Stimulated activated CD4-positive, alpha-beta T cell treated with anti-CD3 and anti-CD28 coated beads, TNF-alpha, amount 100 ng/mL, for 48 hours (primary cell): Measurements from ENCODE around the gene MISP.
A peak's percentile ranks its signal among the peaks of the same experiment; 100 is the strongest.
"Not testable (repeated sequence)": the region's sequence is repeated elsewhere in the genome, so short reads cannot be mapped to it uniquely, and the experiment has no call there.

Source experiments
- DNase-seq, 3 donors: peaks; one replicate each; pipeline ENCODE4 v3.0.0-alpha.2; 2020; ENCODE audit warnings: low read depth in 3 of 3

Gene MISP, protein sequence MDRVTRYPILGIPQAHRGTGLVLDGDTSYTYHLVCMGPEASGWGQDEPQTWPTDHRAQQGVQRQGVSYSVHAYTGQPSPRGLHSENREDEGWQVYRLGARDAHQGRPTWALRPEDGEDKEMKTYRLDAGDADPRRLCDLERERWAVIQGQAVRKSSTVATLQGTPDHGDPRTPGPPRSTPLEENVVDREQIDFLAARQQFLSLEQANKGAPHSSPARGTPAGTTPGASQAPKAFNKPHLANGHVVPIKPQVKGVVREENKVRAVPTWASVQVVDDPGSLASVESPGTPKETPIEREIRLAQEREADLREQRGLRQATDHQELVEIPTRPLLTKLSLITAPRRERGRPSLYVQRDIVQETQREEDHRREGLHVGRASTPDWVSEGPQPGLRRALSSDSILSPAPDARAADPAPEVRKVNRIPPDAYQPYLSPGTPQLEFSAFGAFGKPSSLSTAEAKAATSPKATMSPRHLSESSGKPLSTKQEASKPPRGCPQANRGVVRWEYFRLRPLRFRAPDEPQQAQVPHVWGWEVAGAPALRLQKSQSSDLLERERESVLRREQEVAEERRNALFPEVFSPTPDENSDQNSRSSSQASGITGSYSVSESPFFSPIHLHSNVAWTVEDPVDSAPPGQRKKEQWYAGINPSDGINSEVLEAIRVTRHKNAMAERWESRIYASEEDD

DNA sequence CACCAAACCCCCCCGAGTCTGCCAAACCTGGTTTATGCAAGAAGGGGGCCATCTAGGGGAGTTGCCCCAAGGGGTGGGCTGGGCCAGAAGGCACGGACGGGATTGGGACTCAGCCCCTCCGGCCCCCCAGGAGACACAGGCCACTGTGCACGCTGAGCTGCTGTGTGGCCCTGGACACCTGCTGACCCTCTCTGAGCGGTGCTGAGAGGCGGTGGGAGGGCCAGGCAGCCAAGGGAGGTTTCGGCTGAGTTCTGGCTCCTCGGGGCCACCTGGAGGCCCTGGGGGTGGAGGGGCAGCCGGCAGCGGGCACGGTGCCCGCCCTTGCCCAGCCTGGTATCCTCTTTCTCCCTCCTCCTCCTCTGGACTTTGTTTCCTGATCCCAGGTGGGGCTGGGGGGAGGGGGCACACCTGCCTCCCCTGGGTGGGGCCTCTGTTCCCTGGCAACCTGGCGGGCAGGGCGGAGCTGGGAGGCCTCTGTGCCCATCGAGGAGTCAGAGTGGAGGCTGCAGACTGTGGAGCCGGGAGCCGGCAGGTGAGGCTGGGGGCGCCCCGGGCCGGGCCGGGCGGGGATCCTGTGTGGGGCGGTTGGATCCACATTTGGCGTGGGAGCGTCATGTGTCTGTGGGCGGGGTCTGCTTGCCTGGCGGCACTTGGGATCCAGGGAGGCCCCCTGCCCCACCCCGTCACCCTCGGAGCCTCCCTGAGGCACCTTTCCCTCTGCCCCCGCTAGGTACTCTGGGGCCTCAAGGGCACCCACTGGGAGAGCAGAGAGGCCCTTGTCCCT is at the start of gene MISP:
TSS of gene MISP (plus strand) at position 473 of the 784 bp plus-strand sequence. CDS start 5,835 bp downstream, outside the sequence.
- DNase-seq, result no peak

DNA sequence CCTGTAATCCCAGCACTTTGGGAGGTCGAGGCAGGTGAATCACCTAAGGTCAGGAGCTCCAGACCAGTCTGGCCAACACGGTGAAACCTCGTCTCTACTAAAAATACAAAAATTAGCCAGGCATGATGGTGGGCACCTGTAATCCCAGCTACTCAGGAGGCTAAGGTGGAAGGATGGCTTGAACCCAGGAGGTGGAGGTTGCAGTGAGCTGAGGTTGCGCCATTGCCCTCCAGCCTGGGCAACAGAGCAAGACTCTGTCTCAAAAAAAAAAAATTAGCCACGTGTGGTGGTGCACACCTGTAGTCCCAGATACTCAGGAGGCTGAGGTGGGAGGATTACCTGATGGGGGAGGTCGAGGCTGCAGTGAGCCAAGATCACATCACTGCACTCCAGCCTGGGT is 48.1 kb upstream of the MISP start:
- DNase-seq, result not testable (repeated sequence)

DNA sequence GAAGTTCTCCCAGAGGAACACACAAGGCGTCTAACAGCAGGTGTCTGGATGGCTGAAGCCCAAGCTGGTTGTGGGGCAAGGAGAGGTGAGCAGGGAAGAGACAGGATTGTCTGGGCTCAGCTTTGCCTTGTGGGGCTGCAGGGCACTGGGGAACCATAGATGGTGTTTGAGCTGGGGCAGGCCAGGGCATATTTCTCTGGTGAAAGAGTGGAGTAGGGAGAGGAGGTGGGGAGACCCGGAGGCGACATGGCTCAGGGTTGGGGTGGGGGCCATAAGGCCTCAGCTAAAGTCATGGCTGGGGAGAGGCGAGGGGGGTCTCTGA is 47.6 kb upstream of the MISP start:
- no peak for DNase-seq

DNA sequence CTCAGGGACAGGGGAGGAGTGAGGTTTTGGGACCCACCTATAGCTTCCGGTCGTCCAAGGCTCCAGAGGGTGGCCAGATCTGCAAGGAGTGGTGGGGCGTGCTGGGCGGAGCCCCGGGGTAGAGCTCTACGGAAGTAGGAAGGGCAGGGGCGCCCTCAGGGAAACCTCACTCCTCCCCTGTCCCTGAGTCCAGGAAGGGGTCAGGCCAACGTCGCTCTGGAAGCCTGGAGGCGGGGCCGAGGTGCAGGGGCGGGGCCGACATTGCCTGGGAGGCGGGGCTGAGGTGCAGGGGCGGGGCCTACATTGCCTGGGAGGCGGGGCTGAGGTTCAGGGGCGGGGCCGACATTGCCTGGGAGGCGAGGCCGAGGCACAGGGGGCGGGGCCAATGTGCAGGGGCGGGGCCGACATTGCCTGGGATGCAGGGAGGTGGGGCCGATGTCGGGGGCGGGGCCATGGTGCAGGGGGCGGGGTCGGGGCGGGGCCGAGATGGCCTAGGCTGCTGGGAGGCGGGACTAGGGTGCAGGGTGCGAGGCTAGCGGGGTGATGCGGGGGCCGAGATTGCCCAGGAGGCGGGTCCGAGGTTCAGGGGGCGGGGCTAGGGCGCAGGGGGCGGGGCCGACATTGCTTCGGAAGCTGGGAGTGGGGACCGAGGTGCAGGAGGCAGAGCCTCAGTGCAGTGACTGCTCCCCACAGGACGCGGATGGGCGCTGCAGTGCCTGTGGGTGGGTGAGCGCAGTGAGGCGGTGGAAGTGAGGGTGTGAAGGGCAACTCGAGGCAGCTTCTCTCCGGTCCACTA is 47.1 kb upstream of the MISP start:
- DNase-seq, result peak; percentile 44 to 76 (median 68)

DNA sequence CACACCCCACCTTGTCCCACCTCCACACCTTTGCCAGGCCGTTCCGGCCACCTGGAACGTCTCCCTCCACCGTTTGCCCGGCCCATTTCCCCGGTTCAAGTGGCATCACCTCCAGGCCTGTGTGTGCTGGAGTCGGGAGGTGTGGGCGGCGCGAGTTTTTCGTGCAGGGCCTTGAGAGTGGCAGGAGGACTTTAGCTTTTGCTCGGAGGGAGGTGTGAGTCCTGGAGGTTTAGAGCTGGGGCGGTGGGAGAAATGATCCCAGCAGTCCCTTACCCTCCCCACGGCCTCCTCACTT is 46.5 kb upstream of the MISP start:
- no peak for DNase-seq

DNA sequence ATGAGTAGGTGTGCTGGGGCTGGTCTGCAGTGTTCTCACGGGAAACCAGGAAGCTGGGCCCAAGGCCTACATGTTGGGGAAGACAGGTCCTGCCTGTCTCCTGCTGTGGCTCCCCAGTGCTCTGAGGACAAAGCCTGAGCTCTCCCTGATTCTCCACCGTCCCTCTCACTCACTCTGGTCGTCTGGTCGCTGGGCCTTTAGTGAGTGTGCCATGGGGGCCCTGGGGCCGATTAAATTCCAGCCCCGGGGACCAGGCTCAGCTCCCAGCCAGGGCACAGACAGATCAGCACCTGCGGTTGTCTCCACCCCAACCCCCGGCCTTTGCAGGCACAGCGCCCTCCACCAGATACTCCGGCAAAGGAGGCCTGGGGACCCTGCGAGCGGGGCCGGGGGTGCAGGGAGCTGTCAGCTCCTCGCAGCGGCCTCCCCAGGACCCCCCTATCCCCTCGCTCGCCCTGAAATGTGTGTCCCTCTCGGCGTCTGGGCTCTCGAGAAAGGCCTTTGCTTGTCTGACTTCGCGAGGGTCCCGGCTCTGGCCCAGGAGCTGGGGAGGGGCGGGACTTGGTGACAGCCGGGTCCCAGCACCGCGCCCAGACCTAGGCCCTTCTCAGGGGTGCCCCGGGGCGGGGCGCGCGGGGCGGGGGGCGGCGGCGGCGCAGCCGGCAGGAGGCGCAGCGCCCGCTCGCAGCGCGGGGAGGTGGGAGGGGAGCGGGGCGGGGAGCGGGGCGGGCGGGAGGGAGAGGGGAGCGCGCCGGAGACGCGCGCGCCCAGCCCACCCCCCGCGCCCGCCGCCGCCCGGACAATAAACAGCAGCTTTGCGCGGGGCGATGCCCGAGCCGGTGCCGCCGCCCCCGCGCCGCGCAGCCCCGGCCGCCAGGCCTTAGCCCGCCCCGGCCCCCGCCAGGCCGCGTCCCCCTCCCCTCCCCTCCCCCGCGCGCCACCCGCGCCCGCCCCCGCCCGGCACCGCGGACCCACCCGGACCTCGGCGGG is 42.5 kb upstream of the MISP start, which contains the start of gene PALM:
TSS of gene PALM (plus strand) at position 782 of the 990 bp plus-strand sequence. CDS start 212 bp downstream, outside the sequence.
- DNase-seq, result no peak

DNA sequence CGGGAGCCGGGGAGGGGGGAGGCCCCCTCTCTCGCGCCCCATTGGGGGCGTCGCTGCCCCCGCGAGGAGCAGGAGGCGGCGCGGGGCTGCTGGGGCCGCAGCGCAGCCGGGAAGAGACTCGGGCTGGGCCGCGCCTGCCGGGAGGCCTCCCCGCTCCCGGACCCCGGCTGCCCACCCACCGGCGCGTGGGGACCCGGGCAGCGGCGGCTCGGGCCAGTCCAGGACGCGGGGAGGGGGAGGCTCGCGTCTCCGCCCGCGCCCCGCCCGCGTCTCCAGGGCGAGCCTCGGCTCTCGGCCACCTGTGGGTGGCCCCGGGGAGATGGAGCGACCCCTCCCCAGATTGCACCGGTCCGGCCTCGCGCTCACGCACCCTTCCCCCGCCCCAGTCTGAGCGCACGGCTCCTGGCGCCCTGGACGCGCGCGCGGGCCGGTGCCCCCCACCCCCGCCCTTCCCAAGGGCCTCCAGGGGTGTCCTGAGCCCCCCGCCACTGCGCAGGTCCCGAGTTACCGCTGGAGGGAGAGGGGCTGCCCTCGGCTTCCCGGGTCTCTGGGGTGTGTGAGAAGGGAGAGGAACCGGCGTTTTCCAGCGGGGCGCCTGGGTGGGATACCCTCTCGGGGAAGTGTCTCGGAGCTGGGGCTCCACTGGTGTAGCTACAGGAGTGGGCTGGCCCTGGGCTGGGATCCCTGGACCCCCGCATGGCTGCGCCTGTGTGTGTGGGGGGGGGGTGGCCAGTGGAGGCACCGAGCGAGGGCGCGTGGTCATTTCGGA is 41.5 kb upstream of the MISP start:
- DNase-seq, result no peak

DNA sequence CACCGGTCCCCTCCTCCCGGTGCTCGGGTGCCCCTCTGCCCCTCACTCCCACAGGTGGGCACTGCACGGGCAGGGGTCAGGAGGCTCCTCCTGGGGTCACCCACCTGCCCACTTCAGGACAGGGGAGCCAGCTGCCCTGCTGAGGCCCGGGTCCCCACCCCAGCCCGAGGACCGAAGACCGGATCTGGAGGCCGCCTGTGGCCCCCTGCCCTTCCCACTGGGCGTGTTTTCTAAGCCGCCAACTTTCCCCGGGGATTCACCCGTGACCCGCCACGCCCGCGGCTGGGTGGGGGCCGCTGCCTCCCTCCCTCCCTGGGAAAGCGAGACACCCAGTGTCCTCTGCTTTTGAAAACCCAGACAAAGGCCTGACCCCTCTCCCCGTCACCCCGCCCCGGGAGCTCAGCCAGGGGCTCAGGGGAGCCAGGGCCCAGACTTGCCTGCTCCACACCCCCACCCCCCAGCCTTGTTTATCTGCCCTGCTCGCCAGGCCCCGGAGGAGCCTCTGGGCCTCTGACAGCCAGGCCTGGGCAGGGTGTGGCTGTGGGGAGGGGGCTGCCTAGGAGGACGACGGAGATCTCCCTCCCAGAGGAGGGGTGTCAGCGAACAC is 40.8 kb upstream of the MISP start:
- DNase-seq, result no peak

DNA sequence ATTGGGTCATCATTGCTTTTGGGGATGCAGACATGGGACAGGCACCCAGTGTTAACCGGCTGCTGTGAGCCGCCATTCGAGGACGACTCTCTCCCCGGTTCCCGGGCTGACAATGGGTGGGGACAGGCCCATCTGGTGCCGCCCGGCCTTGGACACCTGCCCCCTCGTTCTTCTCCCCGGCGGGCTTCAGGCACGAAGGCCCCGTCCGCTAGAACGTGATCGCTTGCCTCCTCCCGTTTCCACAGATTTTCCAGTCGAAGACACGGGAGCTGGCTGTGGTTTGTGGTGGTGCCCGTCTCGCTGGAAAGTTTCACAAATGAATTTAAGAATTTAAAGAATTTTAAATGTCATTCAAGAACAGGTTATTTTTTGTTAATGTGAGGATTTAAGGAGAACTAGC is 40.1 kb upstream of the MISP start:
- no peak for DNase-seq

DNA sequence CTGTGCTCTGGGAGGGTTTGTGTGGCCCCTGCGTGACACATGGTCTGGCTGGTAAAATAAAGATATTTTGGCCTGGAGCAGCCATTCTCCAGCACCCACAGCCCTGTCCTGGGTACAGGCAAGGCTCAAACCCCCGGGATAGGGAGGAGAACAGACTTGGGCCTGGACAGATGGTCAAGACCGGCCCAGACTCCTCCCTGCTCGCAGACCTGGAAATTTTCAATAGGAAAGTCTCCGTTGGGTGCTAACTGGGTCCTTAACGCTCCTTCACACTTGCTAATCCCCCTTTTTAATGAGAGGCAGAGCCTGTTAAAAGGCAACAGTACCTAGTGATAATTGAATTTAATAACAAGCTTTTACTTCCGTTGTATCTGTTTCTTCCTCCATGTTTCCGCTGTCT is 39.7 kb upstream of the MISP start:
- DNase-seq, result no peak

DNA sequence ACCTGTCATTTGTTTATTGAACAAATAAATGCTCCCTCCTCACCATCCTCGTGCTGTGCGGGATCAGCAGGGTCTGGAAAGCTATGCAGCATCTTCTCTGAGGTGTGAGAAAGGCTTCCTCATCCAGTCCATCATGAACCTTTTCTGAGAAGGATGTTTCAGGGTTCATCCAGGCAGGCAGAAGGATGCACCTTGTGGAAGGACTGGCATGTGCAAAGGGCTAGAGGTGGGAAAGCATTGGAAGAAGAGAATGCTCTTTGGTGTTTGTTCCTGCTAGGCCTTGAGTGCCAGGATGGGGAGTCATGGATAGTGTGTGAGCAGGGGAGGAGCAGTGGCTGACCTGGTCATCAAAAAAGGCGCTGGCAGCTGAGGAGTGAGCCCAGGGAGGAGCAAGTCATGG is 35.6 kb upstream of the MISP start:
- DNase-seq, result no peak

DNA sequence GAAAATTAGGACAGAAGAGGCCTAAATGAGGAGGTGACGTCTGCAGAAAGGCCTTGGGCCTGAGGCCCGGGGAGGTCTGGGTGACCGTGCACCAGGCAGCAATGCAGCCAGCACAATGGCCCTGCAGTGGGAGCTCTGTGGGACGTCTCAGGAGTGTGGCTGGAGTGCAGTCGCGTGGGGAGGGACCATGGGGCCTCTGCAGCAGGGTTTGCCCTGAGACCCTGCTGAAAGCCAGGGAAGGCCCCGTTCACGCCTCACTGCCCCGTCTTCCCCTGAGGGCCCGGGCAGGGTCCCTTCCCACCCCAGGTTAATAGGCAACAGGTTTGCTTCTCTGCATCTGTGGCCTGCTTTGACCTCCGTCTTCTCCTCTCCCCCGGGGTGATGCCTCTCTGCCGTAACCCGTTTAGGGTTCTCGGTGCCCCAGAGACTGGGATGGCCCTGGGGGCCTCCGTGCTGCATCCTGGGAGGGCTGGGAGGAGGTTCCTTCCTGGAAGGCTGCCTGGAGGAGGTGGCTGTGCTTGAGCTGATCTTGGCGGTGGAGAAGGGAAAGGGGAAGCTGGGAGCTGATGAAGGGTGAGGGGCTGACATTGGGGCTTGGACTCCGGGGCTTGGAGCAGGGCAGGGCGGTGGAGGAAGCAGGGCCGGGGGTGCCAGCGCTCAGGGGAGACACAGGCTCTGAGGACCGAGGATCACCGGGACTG is 32.5 kb upstream of the MISP start:
- no peak for DNase-seq

DNA sequence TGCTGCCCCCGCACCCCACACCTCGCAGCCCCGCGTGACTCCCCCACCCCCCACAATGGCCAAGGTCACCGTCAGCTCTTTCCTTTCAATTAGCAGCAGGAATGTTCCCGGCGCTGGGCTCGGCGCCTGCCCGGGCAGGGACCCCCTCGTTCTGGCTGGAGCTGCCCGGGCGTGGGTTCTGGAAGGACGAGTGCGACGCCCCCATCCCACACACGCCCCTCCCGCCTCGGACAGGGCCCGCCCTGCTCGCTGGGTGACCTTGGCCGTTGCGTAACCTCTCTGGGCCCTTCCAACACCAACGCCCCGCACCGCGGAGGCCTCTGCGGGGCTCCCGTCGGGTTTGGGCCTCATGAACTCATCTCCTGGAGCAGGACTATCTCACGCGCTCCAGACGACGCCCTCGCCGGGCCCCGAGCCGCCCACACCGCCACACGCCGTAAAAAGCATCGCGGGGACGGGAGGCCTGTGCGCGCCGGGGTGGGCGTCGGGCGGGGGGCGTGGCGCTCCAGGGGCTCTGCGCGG is 31.9 kb upstream of the MISP start:
- no peak for DNase-seq

DNA sequence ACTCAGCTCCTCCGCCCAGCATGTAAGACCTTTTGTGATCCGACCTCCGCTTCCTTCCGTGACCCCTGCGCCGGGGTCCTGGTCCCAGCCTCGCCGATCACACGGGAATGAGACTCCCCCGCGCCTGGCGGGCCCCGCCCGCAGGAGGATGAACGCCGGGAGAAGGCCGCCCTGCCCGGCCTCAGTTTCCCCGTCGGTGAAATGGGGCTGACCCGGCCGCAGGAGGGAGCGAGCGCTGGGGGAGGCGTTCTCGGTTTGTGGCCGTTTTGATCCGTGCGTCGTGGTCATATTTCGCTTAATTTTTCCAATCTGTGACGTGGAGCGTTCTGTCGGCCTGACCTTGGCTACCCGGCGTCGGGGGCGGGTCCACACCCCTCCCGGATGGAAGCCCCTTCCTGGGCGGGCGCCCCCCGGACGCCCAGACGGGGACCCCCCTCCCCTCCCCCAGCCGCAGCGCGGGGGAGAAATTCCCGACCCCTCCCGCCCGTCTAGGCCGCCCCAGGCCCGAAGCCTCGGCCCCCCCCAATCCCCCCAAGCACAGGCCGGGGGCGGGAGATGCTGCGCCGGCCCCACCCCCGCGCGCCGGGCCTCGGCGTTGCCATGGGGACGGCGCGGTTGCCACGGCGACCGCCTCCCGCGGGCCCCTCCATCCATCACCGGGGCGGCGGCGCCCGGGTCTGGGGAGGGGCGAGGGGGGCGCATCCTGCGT is 31.1 kb upstream of the MISP start:
- DNase-seq, result no peak

DNA sequence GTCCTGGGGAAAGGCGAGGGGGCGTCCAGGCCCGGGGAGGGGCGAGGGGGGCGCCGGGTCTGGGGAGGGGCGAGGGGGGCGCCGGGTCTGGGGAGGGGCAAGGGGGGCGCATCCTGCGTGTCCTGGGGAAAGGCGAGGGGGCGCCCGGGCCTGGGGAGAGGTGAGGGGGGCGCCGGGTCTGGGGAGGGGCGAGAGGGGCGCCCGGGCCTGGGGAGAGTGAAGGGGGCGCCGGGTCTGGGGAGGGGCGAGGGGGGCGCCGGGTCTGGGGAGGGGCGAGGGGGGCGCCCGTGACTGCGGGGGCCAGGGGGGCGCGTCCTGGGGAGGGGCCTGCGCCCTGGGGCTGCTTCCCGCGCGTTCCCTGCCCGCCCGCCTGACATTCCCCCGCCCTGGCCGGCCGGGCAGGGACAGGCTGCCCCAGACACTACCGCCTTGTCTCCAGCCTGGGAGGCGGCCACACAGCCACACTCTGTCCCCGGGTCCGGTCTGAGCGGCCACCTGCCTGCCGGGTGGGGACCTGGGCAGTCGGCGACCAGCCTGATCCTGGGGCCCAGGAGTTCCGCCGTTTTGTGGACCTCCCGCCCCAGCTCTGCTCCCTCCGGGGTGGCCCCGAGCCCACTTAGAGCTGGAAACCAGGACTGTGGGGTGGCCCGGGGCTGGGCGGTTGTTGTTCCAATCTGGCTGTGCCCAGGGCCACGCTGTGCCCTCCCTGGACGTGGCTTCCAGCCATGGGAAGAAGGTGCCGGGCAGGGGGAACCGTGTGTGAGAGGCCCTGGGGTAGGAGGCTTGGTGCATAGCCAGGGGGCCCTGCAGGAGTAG is 30.4 kb upstream of the MISP start:
- no peak for DNase-seq

DNA sequence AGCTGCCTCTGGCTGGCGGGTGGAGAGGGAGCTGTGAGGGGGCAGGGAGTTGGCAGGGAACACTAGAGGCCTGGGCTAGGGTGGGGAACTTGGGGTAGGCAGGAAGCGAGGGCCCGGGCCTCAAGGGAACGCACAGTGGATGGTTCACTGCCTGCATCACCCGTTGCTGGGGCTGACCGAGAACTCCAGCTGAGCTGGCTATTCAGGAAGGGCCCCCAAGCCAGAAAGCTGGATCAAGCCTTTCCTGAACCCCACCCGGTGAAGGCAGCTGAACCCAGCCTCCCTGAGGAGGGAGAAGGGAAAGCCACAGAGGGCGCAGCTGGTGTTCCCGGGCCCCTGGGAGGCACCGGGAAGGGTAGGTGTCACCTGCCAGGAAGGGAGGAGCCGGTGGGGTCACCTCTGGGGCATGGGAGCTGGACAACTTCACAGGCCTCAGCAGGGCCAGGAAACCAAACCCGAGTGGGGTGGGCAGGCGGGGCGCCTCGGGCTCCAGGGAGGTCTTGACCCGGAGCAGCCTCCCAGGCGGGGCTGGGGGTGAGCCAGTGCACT is 28.3 kb upstream of the MISP start:
- DNase-seq, result no peak

DNA sequence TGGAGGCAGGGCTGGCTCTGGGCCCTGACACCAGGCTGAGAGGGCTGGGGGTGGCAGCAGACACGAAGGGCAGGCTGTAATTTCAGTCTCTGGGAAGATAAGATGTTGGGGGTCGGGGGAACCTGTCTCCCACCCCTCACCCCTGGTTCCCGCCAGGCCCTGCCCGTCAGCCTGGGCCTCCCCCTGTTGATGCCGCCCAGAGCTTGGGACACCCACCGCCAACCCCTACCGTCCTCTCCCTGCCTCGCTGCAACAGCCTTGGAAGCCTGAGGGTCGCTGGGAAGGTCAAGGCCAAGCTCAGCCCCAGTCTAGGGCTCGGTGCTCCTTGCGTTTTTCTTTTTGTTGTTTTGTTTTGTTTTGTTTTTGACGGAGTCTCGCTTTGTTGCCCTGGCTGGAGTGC is 27.7 kb upstream of the MISP start:
- no peak for DNase-seq
